Gastrocnemius medialis (tissue), 4 donors: ENCODE measurements around the gene LHX3. TPM values are rescaled to one million over a fixed set of nuclear protein-coding genes. Genes with fewer than 3 reads are reported as not detected.

Experiments used
- ATAC-seq, 2 donors: fragments of 150-250 bp; one replicate each; pipeline ENCODE4 v1.9.1; 2016
- DNase-seq, 2 donors: peaks; one replicate each; pipeline ENCODE4 v3.0.0-alpha.2; 2019
- H3K27ac ChIP-seq, 4 donors: fragments of 200-600 bp; sonication (generic); 1 replicate in 1 of 4; 2 replicates in 3 of 4; pipeline ENCODE4 v1.5.1; 2016 to 2018; ENCODE audit warnings: mild to moderate bottlenecking in 2 of 4, moderate library complexity in 1 of 4
- H3K27me3 ChIP-seq, 3 donors: fragments of 200-600 bp; sonication (generic) in 2 of 3; 1 replicate in 1 of 3; 2 replicates in 2 of 3; pipeline versions ENCODE4 v1.5.1 to v1.6.0; 2016 to 2019; ENCODE audit warnings: mild to moderate bottlenecking in 1 of 3, moderate library complexity in 1 of 3
- H3K36me3 ChIP-seq, 2 donors: fragments of 200-600 bp; sonication (generic) in 1 of 2; one replicate each; pipeline ENCODE4 v1.5.1; 2017 to 2018
- H3K4me1 ChIP-seq, 2 donors: fragments of 200-600 bp; sonication (generic) in 1 of 2; one replicate each; pipeline ENCODE4 v1.5.1; 2016 to 2017; ENCODE audit warnings: mild to moderate bottlenecking in 2 of 2
- H3K4me3 ChIP-seq, 4 donors: fragments of 200-600 bp; sonication (generic) in 3 of 4; 1 replicate in 1 of 4; 2 replicates in 3 of 4; pipeline ENCODE4 v1.5.1; 2016 to 2019; ENCODE audit warnings: mild to moderate bottlenecking in 2 of 4
- H3K9me3 ChIP-seq, 3 donors: fragments of 200-600 bp; sonication (generic) in 2 of 3; 1 replicate in 1 of 3; 2 replicates in 2 of 3; pipeline ENCODE4 v1.5.1; 2016 to 2019
- CTCF ChIP-seq, 5 experiments: fragments of 450-650 bp in 3 of 5; fragments of 200-600 bp in 2 of 5; sonication (generic) in 2 of 5; IDR thresholded peaks in 4 of 5; conservative IDR thresholded peaks in 1 of 5; 1 replicate in 4 of 5; 2 replicates in 1 of 5; pipeline ENCODE4 v1.5.1; 2016 to 2019; ENCODE audit warnings: antibody characterized with exemption in 5 of 5, mild to moderate bottlenecking in 3 of 5, moderate library complexity in 3 of 5
- POLR2A ChIP-seq, 2 donors: fragments of 450-650 bp; IDR thresholded peaks; one replicate each; pipeline ENCODE4 v1.6.1; 2017; ENCODE audit warnings: antibody characterized with exemption in 2 of 2, mild to moderate bottlenecking in 2 of 2, moderate library complexity in 2 of 2
- in situ Hi-C, 4 donors: fragments of 200-750 bp; cut with MboI; loops; one replicate each; pipeline versions ENCODE4 v1.15.0 to v1.8.0; 2017; ENCODE audit warnings: low sequenced_read_pairs in 4 of 4
- intact Hi-C: fragments of 100-400 bp; cut with DNase I; formaldehyde crosslinking; loops from one replicate; pipeline ENCODE4 v1.15.1; 2023; ENCODE audit warnings: low total_unique reads
- total RNA-seq, 4 donors: library from RNA; depleted of rRNA; stranded (reverse); fragments of >200 nt; gene quantifications; one replicate each; pipeline versions ENCODE4 v1.1.0 to v1.2.3, GENCODE V29; 2016

LHX3 gene
- total RNA-seq, 4 donors from 2014 or later = not detected

DNA sequence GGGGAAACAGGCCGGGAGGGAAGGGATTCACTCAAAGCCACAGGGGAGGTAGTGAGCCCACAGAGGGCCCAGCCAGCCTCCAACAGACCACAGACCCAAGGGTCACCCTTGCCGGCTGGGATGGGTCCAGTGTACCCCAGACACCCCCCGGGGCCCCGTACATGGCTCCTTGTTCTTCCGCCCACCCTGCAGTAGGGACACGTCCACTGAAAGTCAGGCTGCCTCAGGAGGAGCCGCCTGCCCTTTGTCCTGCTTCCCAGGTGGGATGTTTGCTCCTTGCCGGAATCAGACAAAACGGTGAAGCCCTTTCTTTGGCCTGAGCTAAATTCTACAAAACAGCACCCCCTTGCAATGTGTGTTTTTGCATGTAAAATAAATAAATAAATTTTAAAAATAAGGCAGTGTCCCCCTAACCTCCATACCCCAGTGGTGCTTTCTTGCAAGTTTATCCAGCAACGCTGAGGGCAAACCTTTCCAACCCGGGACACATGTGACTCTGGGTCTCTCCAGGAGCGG, 25.8 kb downstream of the LHX3 start:
- ATAC-seq = no peak
- H3K27me3 ChIP-seq = peaks cover 0 to 6% (median 3%) of the 10 kb centered on the region in 3 donors
- in situ Hi-C loops = no loop called here

GRCh38 chr9:136178773-136179075, 26.2 kb downstream of the LHX3 start:
- no peaks in the 10 kb centered on the region for H3K36me3 ChIP-seq
- H3K9me3 ChIP-seq = no peaks in the 10 kb centered on the region
- in situ Hi-C loops (no loop called here), intact Hi-C loops (no loop called here)
- H3K4me1 ChIP-seq = no peaks in the 10 kb centered on the region
- DNase-seq = no peak
- H3K27me3 ChIP-seq = peaks cover 0 to 7% (median under 1%) of the 10 kb centered on the region in 3 donors
- TF ChIP-seq CTCF (IDR thresholded peaks at IDR 0.05 in 4 of 5, conservative IDR thresholded peaks at IDR 0.05 in 1 of 5) = no peak
- no peak for TF ChIP-seq POLR2A (IDR thresholded peaks at IDR 0.05)
- H3K27ac ChIP-seq = no peak overlapping the region
- no peak overlapping the region for H3K4me3 ChIP-seq
- ATAC-seq = no peak

More for the DNA sequence above, 25.8 kb downstream of the LHX3 start:
- Histone ChIP-seq H3K4me1 (no peaks in the 10 kb centered on the region), H3K27ac (no peak overlapping the region), H3K4me3 (no peak overlapping the region), H3K9me3 (no peaks in the 10 kb centered on the region), H3K36me3 (no peaks in the 10 kb centered on the region)
- no peak for DNase-seq
- TF ChIP-seq CTCF (IDR thresholded peaks at IDR 0.05 in 4 of 5, conservative IDR thresholded peaks at IDR 0.05 in 1 of 5) (no peak), POLR2A (IDR thresholded peaks at IDR 0.05) (no peak)
- intact Hi-C loops = no loop called here

GRCh38 chr9:136178061-136178772, 26.7 kb downstream of the LHX3 start:
- DNase-seq = no peak
- H3K4me1 ChIP-seq = no peaks in the 10 kb centered on the region

GRCh38 chr9:136177224-136177623, 27.7 kb downstream of the LHX3 start:
- Histone ChIP-seq H3K36me3 (no peaks in the 10 kb centered on the region), H3K9me3 (no peaks in the 10 kb centered on the region), H3K4me1 (no peaks in the 10 kb centered on the region), H3K27ac (no peak overlapping the region), H3K4me3 (no peak overlapping the region), H3K27me3 (peaks cover 0 to 6% (median 3%) of the 10 kb centered on the region in 3 donors)
- in situ Hi-C loops (no loop called here), intact Hi-C loops (no loop called here)
- ATAC-seq = no peak
- DNase-seq = no peak
- TF ChIP-seq POLR2A (IDR thresholded peaks at IDR 0.05) (no peak), CTCF (IDR thresholded peaks at IDR 0.05 in 4 of 5, conservative IDR thresholded peaks at IDR 0.05 in 1 of 5) (no peak)

More at GRCh38 chr9:136178061-136178772, 26.7 kb downstream of the LHX3 start:
- in situ Hi-C loops (no loop called here), intact Hi-C loops (no loop called here)
- H3K27ac ChIP-seq = no peak overlapping the region
- TF ChIP-seq POLR2A (IDR thresholded peaks at IDR 0.05) (no peak), CTCF (IDR thresholded peaks at IDR 0.05 in 4 of 5, conservative IDR thresholded peaks at IDR 0.05 in 1 of 5) (no peak)
- H3K4me3 ChIP-seq = no peak overlapping the region
- no peak for ATAC-seq
- H3K9me3 ChIP-seq = no peaks in the 10 kb centered on the region
- peaks cover 0 to 5% (median 3%) of the 10 kb centered on the region in 3 donors for H3K27me3 ChIP-seq
- no peaks in the 10 kb centered on the region for H3K36me3 ChIP-seq
